ENCODE data around the gene MAGEA8.
"Not testable (repeated sequence)": the region's sequence is repeated elsewhere in the genome, so short reads cannot be mapped to it uniquely, and the experiment has no call there.

Gene MAGEA8

DNA sequence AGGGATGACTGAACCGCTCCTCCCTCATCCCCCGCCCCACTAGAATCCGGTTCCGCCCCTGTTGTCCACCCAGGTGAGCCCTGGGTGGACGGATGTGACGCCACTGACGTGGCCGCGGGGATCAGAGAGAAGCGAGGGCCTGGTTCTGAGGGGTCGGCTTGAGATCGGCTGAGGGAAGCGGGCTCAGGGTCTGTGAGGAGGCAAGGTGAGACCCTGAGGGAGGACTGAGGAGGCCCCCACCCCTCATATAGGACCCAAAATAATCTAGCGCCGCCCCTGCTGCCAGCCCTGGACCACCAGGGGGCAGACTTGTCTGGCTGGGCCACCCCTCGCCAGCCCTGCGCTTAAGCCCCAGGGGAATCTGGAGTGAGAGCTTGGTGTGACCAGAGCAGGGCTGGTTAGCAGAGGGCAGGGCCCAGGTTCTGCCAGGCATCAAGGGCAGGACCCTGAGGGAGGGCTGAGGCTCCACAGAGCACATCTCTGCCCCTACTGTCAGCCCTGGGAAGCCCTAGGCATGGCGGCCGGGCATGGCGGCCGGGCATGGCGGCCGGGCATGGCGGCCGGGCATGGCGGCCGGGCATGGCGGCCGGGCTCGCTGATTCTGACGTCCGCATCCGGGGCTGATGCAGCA is at the start of gene MAGEA8:
MAGEA8 (plus strand) TSS at position 103 of the 631 bp plus-strand sequence. CDS start 3,090 bp downstream, outside the sequence.
- TF ChIP-seq, protein P1, sequence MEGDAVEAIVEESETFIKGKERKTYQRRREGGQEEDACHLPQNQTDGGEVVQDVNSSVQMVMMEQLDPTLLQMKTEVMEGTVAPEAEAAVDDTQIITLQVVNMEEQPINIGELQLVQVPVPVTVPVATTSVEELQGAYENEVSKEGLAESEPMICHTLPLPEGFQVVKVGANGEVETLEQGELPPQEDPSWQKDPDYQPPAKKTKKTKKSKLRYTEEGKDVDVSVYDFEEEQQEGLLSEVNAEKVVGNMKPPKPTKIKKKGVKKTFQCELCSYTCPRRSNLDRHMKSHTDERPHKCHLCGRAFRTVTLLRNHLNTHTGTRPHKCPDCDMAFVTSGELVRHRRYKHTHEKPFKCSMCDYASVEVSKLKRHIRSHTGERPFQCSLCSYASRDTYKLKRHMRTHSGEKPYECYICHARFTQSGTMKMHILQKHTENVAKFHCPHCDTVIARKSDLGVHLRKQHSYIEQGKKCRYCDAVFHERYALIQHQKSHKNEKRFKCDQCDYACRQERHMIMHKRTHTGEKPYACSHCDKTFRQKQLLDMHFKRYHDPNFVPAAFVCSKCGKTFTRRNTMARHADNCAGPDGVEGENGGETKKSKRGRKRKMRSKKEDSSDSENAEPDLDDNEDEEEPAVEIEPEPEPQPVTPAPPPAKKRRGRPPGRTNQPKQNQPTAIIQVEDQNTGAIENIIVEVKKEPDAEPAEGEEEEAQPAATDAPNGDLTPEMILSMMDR (IDR thresholded peaks at IDR 0.05; ENCODE audit: low read depth, low read length) = no peak; the same call in 1 of the 2 replicates
- no peak for DNase-seq (ENCODE audit: extremely low read depth, low read depth)

DNA sequence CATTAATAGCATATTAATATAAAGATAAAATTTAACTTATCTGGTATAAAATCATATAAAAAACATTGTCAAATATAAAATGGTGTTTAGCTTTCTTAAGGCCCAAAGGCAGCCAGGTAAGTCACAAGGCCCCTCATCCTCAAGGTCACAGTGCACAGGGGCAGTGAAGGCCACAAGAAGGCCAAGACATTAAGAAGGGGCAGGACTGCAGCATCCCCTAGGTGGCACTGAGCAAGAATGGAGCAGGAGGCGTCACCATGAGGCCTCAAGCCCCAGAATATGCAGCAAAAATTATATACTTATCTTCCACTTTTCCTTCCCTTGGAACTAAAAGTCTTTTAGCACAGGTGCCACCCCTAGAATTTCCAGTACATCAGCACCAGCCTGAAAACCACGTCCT is 49.5 kb upstream of the MAGEA8 start:
- no peak for DNase-seq (ENCODE audit: extremely low read depth, low read depth)
- TF ChIP-seq, protein P1 (IDR thresholded peaks at IDR 0.05; ENCODE audit: low read depth, low read length) = no peak

DNA sequence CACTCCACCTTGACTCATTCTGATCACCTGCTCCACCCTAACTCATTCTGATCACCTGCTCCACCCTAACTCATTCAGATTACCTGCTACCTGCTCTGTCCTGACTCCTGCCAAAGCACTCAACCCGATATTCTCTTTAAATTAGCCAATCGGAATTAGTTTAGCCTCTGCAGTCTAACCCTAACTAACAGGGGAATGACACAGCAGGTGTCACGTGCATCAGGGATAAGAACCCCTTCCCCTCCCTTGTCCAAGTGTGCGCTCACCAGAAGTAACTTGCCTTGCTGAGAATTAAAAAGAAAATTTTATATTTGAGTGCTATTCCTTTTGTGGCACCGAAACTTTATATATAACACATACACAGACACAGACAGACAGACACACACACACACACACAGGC is 44.3 kb upstream of the MAGEA8 start:
- not testable (repeated sequence) for DNase-seq (ENCODE audit: extremely low read depth, low read depth)

DNA sequence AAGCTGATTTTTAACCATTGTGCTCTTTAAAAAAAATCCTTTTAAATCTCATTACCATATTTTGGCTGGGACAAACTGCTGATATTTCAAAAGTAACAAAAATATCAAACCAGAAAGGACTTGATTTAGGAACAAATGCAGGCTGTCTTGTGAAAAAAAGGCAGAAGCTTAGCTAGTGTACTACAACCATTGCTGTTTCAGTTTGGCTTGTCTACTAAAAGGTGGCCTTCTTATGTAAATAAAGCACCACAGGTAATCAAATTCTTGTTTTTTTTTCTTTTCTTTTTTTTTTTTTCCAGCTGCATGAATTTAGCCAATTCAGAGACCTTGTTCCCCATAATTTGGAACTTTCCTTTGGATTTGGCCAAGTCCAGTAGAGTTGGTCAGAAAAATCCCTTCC is 43.8 kb upstream of the MAGEA8 start:
- DNase-seq (ENCODE audit: extremely low read depth, low read depth) = no peak

GRCh38 chrX:149837639-149838038 is 43.3 kb upstream of the MAGEA8 start:
- TF ChIP-seq, protein P1 (IDR thresholded peaks at IDR 0.05; ENCODE audit: low read depth, low read length) = no peak
- no peak for DNase-seq (ENCODE audit: extremely low read depth, low read depth)

More for the DNA sequence above, 43.8 kb upstream of the MAGEA8 start:
- TF ChIP-seq, protein P1 (IDR thresholded peaks at IDR 0.05; ENCODE audit: low read depth, low read length) = no peak

GRCh38 chrX:149841929-149842328 is 39.1 kb upstream of the MAGEA8 start:
- no peak for DNase-seq (ENCODE audit: extremely low read depth, low read depth)
- TF ChIP-seq, protein P1 (IDR thresholded peaks at IDR 0.05; ENCODE audit: low read depth, low read length) = no peak

- TF ChIP-seq, protein P1 (IDR thresholded peaks at IDR 0.05; ENCODE audit: low read depth, low read length) = no peak
Observed at GRCh38 chrX:149845385-149845784, 35.6 kb upstream of the MAGEA8 start.

GRCh38 chrX:149846789-149847188 is 34.2 kb upstream of the MAGEA8 start:
- TF ChIP-seq, protein P1 (IDR thresholded peaks at IDR 0.05; ENCODE audit: low read depth, low read length) = no peak
- DNase-seq (ENCODE audit: extremely low read depth, low read depth) = no peak

More at GRCh38 chrX:149845385-149845784, 35.6 kb upstream of the MAGEA8 start:
- DNase-seq (ENCODE audit: extremely low read depth, low read depth) = no peak

Data from AG09319 (cell line).